GM12801 (cell line): ENCODE measurements around the gene FAM3A.

Source experiments
- CTCF ChIP-seq: IDR thresholded peaks from one replicate; pipeline ENCODE4 v1.5.1; 2011; ENCODE audit warnings: control low read depth; ENCODE audit not compliant: insufficient read length; ENCODE audit errors: extremely low read depth

FAM3A gene

GRCh38 chrX:154508384-154508745 is 7.7 kb downstream of the FAM3A start:
- TF ChIP-seq CTCF = no peak

GRCh38 chrX:154507673-154508383 is 8.2 kb downstream of the FAM3A start:
- TF ChIP-seq CTCF = no peak

GRCh38 chrX:154506483-154507332 is 9.3 kb downstream of the FAM3A start:
- TF ChIP-seq CTCF = no peak

- no peak for TF ChIP-seq CTCF
These were observed 10.3 kb downstream of the FAM3A start for GRCh38 chrX:154505734-154506133.

- no peak for TF ChIP-seq CTCF
These were observed 13.0 kb downstream of the FAM3A start for GRCh38 chrX:154502989-154503388.

- TF ChIP-seq CTCF = no peak
These were observed 13.9 kb downstream of the FAM3A start for GRCh38 chrX:154502098-154502497.

GRCh38 chrX:154495472-154495922 is 20.5 kb downstream of the FAM3A start:
- TF ChIP-seq CTCF = no peak
